Dermis microvascular lymphatic vessel endothelial cell (primary cell): ENCODE data around the gene PEF1. TPM values are rescaled to one million over a fixed set of nuclear protein-coding genes. Genes with fewer than 3 reads are reported as not detected.

Source experiments
- DNase-seq, 2 donors: peaks; one replicate each; pipeline versions ENCODE4 v3.0.0 to v3.0.0-alpha.2; 2010; ENCODE audit warnings: low read depth in 2 of 2
- total RNA-seq: library from RNA; depleted of rRNA; stranded (reverse); fragments of >200 nt; gene quantifications from 2 replicates; pipeline ENCODE4 v1.2.1, GENCODE V29; 2014

PEF1 gene
- total RNA-seq, 1 donor from 2014 or later: 103 TPM

- DNase-seq: no peak
Observed at GRCh38 chr1:31671561-31672201, 27.0 kb upstream of the PEF1 start.

- DNase-seq: no peak
Observed at GRCh38 chr1:31671147-31671546, 26.5 kb upstream of the PEF1 start.

- DNase-seq: no peak
Observed at GRCh38 chr1:31670593-31670964, 25.9 kb upstream of the PEF1 start.

- DNase-seq: peak in 1 of 2 donors; percentile 57
Observed at GRCh38 chr1:31669786-31670592, 25.3 kb upstream of the PEF1 start.

- no peak for DNase-seq
Observed at GRCh38 chr1:31669433-31669785, 24.7 kb upstream of the PEF1 start.

GRCh38 chr1:31668303-31668883 is 23.7 kb upstream of the PEF1 start:
- no peak for DNase-seq

GRCh38 chr1:31667065-31667785 is 22.5 kb upstream of the PEF1 start:
- DNase-seq: no peak

- DNase-seq: no peak
Observed at GRCh38 chr1:31666263-31666963, 21.7 kb upstream of the PEF1 start.

- no peak for DNase-seq
Observed at GRCh38 chr1:31665234-31665878, 20.7 kb upstream of the PEF1 start.

GRCh38 chr1:31664528-31664927 is 19.9 kb upstream of the PEF1 start:
- no peak for DNase-seq

- DNase-seq: peak in 1 of 2 donors; percentile 45
Observed at GRCh38 chr1:31663622-31664452, 19.2 kb upstream of the PEF1 start.

- no peak for DNase-seq
Observed at GRCh38 chr1:31662463-31662862, 17.8 kb upstream of the PEF1 start.

- DNase-seq: no peak
Observed at GRCh38 chr1:31661856-31662255, 17.2 kb upstream of the PEF1 start.

GRCh38 chr1:31660871-31661455 is 16.3 kb upstream of the PEF1 start:
- DNase-seq: no peak

GRCh38 chr1:31659889-31660288 is 15.2 kb upstream of the PEF1 start:
- DNase-seq: no peak

- no peak for DNase-seq
Observed at GRCh38 chr1:31658721-31659120, 14.0 kb upstream of the PEF1 start.

GRCh38 chr1:31657972-31658510 is 13.4 kb upstream of the PEF1 start:
- no peak for DNase-seq

- no peak for DNase-seq
Observed at GRCh38 chr1:31657020-31657804, 12.5 kb upstream of the PEF1 start.

- peak in 1 of 2 donors; percentile 45 for DNase-seq
Observed at GRCh38 chr1:31655756-31656155, 11.1 kb upstream of the PEF1 start.
